Measurements from ENCODE around the gene C5orf15. TPM values are rescaled to one million over a fixed set of nuclear protein-coding genes. Genes with fewer than 3 reads are reported as not detected.

Gene C5orf15
- total RNA-seq, 1 experiment from 2014 or later, result 28.8 TPM

GRCh38 chr5:133925269-133925668 is 43.2 kb downstream of the C5orf15 start:
- intact Hi-C loops (cut with micrococcal nuclease), result no loop called here
- H3K27ac ChIP-seq (ENCODE audit: low read depth, low read length), result no peak overlapping the region
- ChIA-PET RAD21 (ENCODE audit: low non-redundant PET in 1 of 2, low total read pairs in 2 of 2, uncharacterized antibody in 2 of 2, unreplicated experiment in 2 of 2) (no interaction called here), CTCF (no interaction called here), POLR2A (no interaction called here)
- H3K27me3 ChIP-seq (ENCODE audit: insufficient read depth, low read length), result peaks cover 13% of the 10 kb centered on the region
- no peaks in the 10 kb centered on the region for H4K20me1 ChIP-seq (ENCODE audit: insufficient read depth)
- no peaks in the 10 kb centered on the region for H3K36me3 ChIP-seq (ENCODE audit: control insufficient read depth in 1 of 2, insufficient read depth in 2 of 2, low read length in 2 of 2)
- H3K79me2 ChIP-seq (ENCODE audit: insufficient read depth, low read length), result no peaks in the 10 kb centered on the region
- H3K4me1 ChIP-seq (ENCODE audit: control insufficient read depth in 1 of 2, insufficient read depth in 2 of 2, low read length in 2 of 2), result no peaks in the 10 kb centered on the region
- no TSS peak for BruUV-seq (replicated peaks)
- TF ChIP-seq, protein P1, sequence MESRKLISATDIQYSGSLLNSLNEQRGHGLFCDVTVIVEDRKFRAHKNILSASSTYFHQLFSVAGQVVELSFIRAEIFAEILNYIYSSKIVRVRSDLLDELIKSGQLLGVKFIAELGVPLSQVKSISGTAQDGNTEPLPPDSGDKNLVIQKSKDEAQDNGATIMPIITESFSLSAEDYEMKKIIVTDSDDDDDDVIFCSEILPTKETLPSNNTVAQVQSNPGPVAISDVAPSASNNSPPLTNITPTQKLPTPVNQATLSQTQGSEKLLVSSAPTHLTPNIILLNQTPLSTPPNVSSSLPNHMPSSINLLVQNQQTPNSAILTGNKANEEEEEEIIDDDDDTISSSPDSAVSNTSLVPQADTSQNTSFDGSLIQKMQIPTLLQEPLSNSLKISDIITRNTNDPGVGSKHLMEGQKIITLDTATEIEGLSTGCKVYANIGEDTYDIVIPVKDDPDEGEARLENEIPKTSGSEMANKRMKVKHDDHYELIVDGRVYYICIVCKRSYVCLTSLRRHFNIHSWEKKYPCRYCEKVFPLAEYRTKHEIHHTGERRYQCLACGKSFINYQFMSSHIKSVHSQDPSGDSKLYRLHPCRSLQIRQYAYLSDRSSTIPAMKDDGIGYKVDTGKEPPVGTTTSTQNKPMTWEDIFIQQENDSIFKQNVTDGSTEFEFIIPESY (IDR thresholded peaks at IDR 0.05; ENCODE audit: extremely low read depth, insufficient replicate concordance, low read length), result no peak
- TF ChIP-seq EZH2phosphoT487 (IDR thresholded peaks at IDR 0.05; ENCODE audit: borderline replicate concordance) (no peak), JUND (IDR thresholded peaks at IDR 0.05) (no peak), SRF (IDR thresholded peaks at IDR 0.05; ENCODE audit: low read depth) (no peak), SIN3A (IDR thresholded peaks at IDR 0.05; ENCODE audit: low read depth) (no peak), YY1 (IDR thresholded peaks at IDR 0.05; ENCODE audit: extremely low read depth, insufficient replicate concordance, low read depth, low read length) (no peak), ELF1 (IDR thresholded peaks at IDR 0.05; ENCODE audit: borderline replicate concordance, low read depth) (no peak), SP1 (IDR thresholded peaks at IDR 0.05; ENCODE audit: low read depth) (no peak), TCF7L2 (IDR thresholded peaks at IDR 0.05; ENCODE audit: borderline replicate concordance, extremely low read depth, insufficient read depth, insufficient read length) (no peak), ATF3 (IDR thresholded peaks at IDR 0.05) (no peak), EZH2 (IDR thresholded peaks at IDR 0.05) (no peak), ZFX (IDR thresholded peaks at IDR 0.05) (no peak), EGR1 (IDR thresholded peaks at IDR 0.05; ENCODE audit: low read depth) (no peak), FOSL1 (IDR thresholded peaks at IDR 0.05; ENCODE audit: low read depth) (no peak), RAD21 (IDR thresholded peaks at IDR 0.05; ENCODE audit: low read depth) (no peak), CBX3 (IDR thresholded peaks at IDR 0.05; ENCODE audit: low read depth) (no peak), POLR2AphosphoS5 (IDR thresholded peaks at IDR 0.05; ENCODE audit: low read depth, low read length) (no peak)
- TF ChIP-seq, protein P2, sequence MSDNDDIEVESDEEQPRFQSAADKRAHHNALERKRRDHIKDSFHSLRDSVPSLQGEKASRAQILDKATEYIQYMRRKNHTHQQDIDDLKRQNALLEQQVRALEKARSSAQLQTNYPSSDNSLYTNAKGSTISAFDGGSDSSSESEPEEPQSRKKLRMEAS (IDR thresholded peaks at IDR 0.05), result no peak
- TF ChIP-seq, protein P3, sequence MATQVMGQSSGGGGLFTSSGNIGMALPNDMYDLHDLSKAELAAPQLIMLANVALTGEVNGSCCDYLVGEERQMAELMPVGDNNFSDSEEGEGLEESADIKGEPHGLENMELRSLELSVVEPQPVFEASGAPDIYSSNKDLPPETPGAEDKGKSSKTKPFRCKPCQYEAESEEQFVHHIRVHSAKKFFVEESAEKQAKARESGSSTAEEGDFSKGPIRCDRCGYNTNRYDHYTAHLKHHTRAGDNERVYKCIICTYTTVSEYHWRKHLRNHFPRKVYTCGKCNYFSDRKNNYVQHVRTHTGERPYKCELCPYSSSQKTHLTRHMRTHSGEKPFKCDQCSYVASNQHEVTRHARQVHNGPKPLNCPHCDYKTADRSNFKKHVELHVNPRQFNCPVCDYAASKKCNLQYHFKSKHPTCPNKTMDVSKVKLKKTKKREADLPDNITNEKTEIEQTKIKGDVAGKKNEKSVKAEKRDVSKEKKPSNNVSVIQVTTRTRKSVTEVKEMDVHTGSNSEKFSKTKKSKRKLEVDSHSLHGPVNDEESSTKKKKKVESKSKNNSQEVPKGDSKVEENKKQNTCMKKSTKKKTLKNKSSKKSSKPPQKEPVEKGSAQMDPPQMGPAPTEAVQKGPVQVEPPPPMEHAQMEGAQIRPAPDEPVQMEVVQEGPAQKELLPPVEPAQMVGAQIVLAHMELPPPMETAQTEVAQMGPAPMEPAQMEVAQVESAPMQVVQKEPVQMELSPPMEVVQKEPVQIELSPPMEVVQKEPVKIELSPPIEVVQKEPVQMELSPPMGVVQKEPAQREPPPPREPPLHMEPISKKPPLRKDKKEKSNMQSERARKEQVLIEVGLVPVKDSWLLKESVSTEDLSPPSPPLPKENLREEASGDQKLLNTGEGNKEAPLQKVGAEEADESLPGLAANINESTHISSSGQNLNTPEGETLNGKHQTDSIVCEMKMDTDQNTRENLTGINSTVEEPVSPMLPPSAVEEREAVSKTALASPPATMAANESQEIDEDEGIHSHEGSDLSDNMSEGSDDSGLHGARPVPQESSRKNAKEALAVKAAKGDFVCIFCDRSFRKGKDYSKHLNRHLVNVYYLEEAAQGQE (IDR thresholded peaks at IDR 0.05; ENCODE audit: low read depth), result no peak
- H3K9ac ChIP-seq (ENCODE audit: low read length), result no peak overlapping the region
- H3K9me3 ChIP-seq (ENCODE audit: control insufficient read depth in 1 of 2, insufficient read depth in 1 of 2, low read depth in 1 of 2, low read length in 2 of 2), result no peaks in the 10 kb centered on the region
- no peak overlapping the region for H3K4me2 ChIP-seq (ENCODE audit: low read length)
- no peaks in the 10 kb centered on the region for H3K9me2 ChIP-seq (ENCODE audit: insufficient read depth)
- H2AFZ ChIP-seq (ENCODE audit: low read depth, low read length, poor library complexity, severe bottlenecking), result no peak overlapping the region
- DNase-seq (ENCODE audit: low read depth, low spot score), result no peak
- H3K4me3 ChIP-seq (replicated peaks in 1 of 2; ENCODE audit: low read depth in 1 of 2, low read length in 2 of 2), result no peak overlapping the region
- no peak for ATAC-seq

Measured in HCT116 (cell line).